ENCODE data around the gene MEF2A. TPM values are rescaled to one million over a fixed set of nuclear protein-coding genes. Genes with fewer than 3 reads are reported as not detected.
"Not testable (repeated sequence)": the region's sequence is repeated elsewhere in the genome, so short reads cannot be mapped to it uniquely, and the experiment has no call there.

MEF2A gene
- 10 to 100 TPM; 16.9 to 47.5 (median 24.3) TPM for total RNA-seq

- TF ChIP-seq POLR2A (IDR thresholded peaks at IDR 0.05) (peak in 3 of 4 donors; percentile 46 to 94 (median 93)), CTCF (IDR thresholded peaks at IDR 0.05) (peak in 1 of 6 experiments; percentile 5)
- no peaks in the 10 kb centered on the region for H3K27me3 ChIP-seq
- H3K4me3 ChIP-seq = peak within 1 kb of the TSS; percentile 64 to 96 (median 82)
- peak within 1 kb of the TSS; percentile 96 to 99 (median 98) for H3K27ac ChIP-seq
- H3K4me1 ChIP-seq = peaks cover 7 to 48% (median 13%) of the 10 kb centered on the region in 3 donors
- WGBS, 2 donors = 0 to 1% methylated on average over 13 to 21 of the region's 101 CpGs
- no peaks in the 10 kb centered on the region for H3K36me3 ChIP-seq
- no peaks in the 10 kb centered on the region for H3K9me3 ChIP-seq
- intact Hi-C loops (cut with DNase I) = loop anchor here (10.0 kb wide), 1 partner anchor 121 kb away; no protein-coding TSS in a partner anchor
- DNase-seq = peak; percentile 55
These were observed at the start of gene MEF2A for GRCh38 chr15:99565299-99566156. Gene MEF2A (plus strand): TSS chr15:99565984. CDS start chr15:99633120, 67,136 bp downstream.

GRCh38 chr15:99518191-99518590, 47.6 kb upstream of the MEF2A start:
- H3K27ac ChIP-seq = no peak overlapping the region
- no peak for DNase-seq
- WGBS, 2 donors = 86 to 91% methylated on average over 4 of the region's 4 CpGs
- intact Hi-C loops (cut with DNase I) = no loop called here
- no peaks in the 10 kb centered on the region for H3K9me3 ChIP-seq
- TF ChIP-seq POLR2A (IDR thresholded peaks at IDR 0.05) = no peak
- no peak for TF ChIP-seq CTCF (IDR thresholded peaks at IDR 0.05)
- no peaks in the 10 kb centered on the region for H3K27me3 ChIP-seq
- H3K4me1 ChIP-seq = no peaks in the 10 kb centered on the region
- H3K36me3 ChIP-seq = no peaks in the 10 kb centered on the region
- H3K4me3 ChIP-seq = no peak overlapping the region

GRCh38 chr15:99519366-99519765, 46.4 kb upstream of the MEF2A start:
- H3K9me3 ChIP-seq; H3K4me1 ChIP-seq; H3K36me3 ChIP-seq; H3K4me3 ChIP-seq; DNase-seq; intact Hi-C loops (cut with DNase I); H3K27me3 ChIP-seq; H3K27ac ChIP-seq: not testable (repeated sequence)
- WGBS, 2 donors = 71 to 85% methylated on average over 1 of the region's 1 CpG

- intact Hi-C loops (cut with DNase I) = no loop called here
- no peaks in the 10 kb centered on the region for H3K27me3 ChIP-seq
- H3K27ac ChIP-seq = no peak overlapping the region
- H3K36me3 ChIP-seq = no peaks in the 10 kb centered on the region
- WGBS, 2 donors = 81 to 90% methylated on average over 4 of the region's 4 CpGs
- H3K4me3 ChIP-seq = no peak overlapping the region
- no peak for TF ChIP-seq CTCF (IDR thresholded peaks at IDR 0.05)
- TF ChIP-seq POLR2A (IDR thresholded peaks at IDR 0.05) = no peak
- H3K4me1 ChIP-seq = no peaks in the 10 kb centered on the region
- no peak for DNase-seq
- H3K9me3 ChIP-seq = no peaks in the 10 kb centered on the region
These were observed 43.5 kb upstream of the MEF2A start for GRCh38 chr15:99522288-99522687.

GRCh38 chr15:99526176-99526575, 39.6 kb upstream of the MEF2A start:
- WGBS, 2 donors = 57 to 62% methylated on average over 4 of the region's 4 CpGs
- no peak for DNase-seq
- H3K27ac ChIP-seq = no peak overlapping the region
- H3K27me3 ChIP-seq = no peaks in the 10 kb centered on the region
- H3K9me3 ChIP-seq = no peaks in the 10 kb centered on the region
- no peaks in the 10 kb centered on the region for H3K36me3 ChIP-seq
- intact Hi-C loops (cut with DNase I) = no loop called here
- TF ChIP-seq CTCF (IDR thresholded peaks at IDR 0.05) (no peak), POLR2A (IDR thresholded peaks at IDR 0.05) (no peak)
- no peak overlapping the region for H3K4me3 ChIP-seq
- H3K4me1 ChIP-seq = no peaks in the 10 kb centered on the region
